Adrenal gland (tissue), 12 donors: ENCODE data around the gene COL25A1. TPM values are rescaled to one million over a fixed set of nuclear protein-coding genes. Genes with fewer than 3 reads are reported as not detected.
"Not testable (repeated sequence)": the region's sequence is repeated elsewhere in the genome, so short reads cannot be mapped to it uniquely, and the experiment has no call there.

Source experiments
- DNase-seq, 7 donors: peaks; one replicate each; pipeline ENCODE4 v3.0.0-alpha.2; 2019 to 2020
- H3K27ac ChIP-seq, 5 donors: fragments of 200-600 bp; sonication (generic) in 4 of 5; 1 replicate in 3 of 5; 2 replicates in 2 of 5; pipeline versions ENCODE4 v1.5.1 to v1.8.0; 2016 to 2020; ENCODE audit warnings: mild to moderate bottlenecking in 1 of 5
- H3K27me3 ChIP-seq: fragments of 200-600 bp; 2 replicates; pipeline ENCODE4 v1.8.0; 2021
- H3K36me3 ChIP-seq, 2 donors: fragments of 200-600 bp; replicated peaks in 1 of 2; 1 replicate in 1 of 2; 2 replicates in 1 of 2; pipeline versions ENCODE4 v1.5.1 to v1.8.0; 2018 to 2022
- H3K4me1 ChIP-seq, 2 donors: fragments of 200-600 bp; replicated peaks in 1 of 2; 1 replicate in 1 of 2; 2 replicates in 1 of 2; pipeline versions ENCODE4 v1.5.1 to v1.8.0; 2018 to 2021
- H3K4me3 ChIP-seq, 4 donors: fragments of 200-600 bp; sonication (generic) in 3 of 4; one replicate each; pipeline ENCODE4 v1.5.1; 2016 to 2018
- H3K9me3 ChIP-seq, 3 donors: fragments of 200-600 bp; sonication (generic) in 1 of 3; replicated peaks in 1 of 3; 1 replicate in 2 of 3; 2 replicates in 1 of 3; pipeline versions ENCODE4 v1.5.1 to v1.8.0; 2016 to 2021
- CTCF ChIP-seq, 6 experiments: fragments of 450-650 bp in 4 of 6; fragments of 200-600 bp in 2 of 6; sonication (generic) in 1 of 6; IDR thresholded peaks; 1 replicate in 5 of 6; 2 replicates in 1 of 6; pipeline versions ENCODE4 v1.5.1 to v1.8.0; 2016 to 2021; ENCODE audit warnings: antibody characterized with exemption in 6 of 6, mild to moderate bottlenecking in 2 of 6, moderate library complexity in 1 of 6
- POLR2A ChIP-seq, 2 donors: fragments of 450-650 bp; IDR thresholded peaks; one replicate each; pipeline ENCODE4 v1.6.1; 2017; ENCODE audit warnings: antibody characterized with exemption in 2 of 2, mild to moderate bottlenecking in 2 of 2, moderate library complexity in 1 of 2
- WGBS, 4 donors: extraction: QIAGEN DNeasy Blood & Tissue Kit in 2 of 4; methylation state at CpG; one replicate each; pipeline versions ENCODE4 v1.1.5 to v1.1.7; 2013 to 2017; 5-methylcytosine and 5-hydroxymethylcytosine counted together
- intact Hi-C, 2 donors: fragments of 100-400 bp; cut with DNase I; formaldehyde crosslinking; loops; one replicate each; pipeline versions ENCODE4 v1.14.1 to v1.15.0; 2022 to 2023
- polyA plus RNA-seq, 3 donors: library from polyadenylated mRNA; stranded (reverse); fragments of 200-250 nt in 2 of 3; fragments of 350-450 nt in 1 of 3; fragmentation: Illumina TruSeq in 1 of 3; extraction: RNeasy Lipid Tissue Mini Kit (QIAGEN cat#74804) in 1 of 3; gene quantifications; one replicate each; pipeline ENCODE4 v1.2.3, GENCODE V29; 2013 to 2014
- total RNA-seq, 9 donors: library from RNA; depleted of rRNA in 4 of 9; stranded (reverse); fragments of >200 nt in 4 of 9; fragments of 120-200 nt in 1 of 9; fragmentation: NEBNext Ultra II Directional in 1 of 9; extraction: Animal tissue kit (Norgen Biotek cat#: 25700) in 1 of 9; gene quantifications; one replicate each; pipeline versions ENCODE4 v1.1.0 to v1.2.4, GENCODE V29; 2013 to 2023
- donor health status: healthy with polysubstance abuse.
- donor health status: Bipolar disorder and iron deficiency.
- donor health status: DM: yes; HTN: yes; CAD: no.
- donor health status: DM: no; HTN: no; CAD: no.
- donor health status: DM: no; HTN: no; CAD: no.
- donor health status: DM: yes; HTN: yes; CAD: no.

The COL25A1 gene
- total and polyA plus RNA-seq, 12 donors, result 0.05 to 2.1 (median 0.47) TPM

GRCh38 chr4:109078724-109079123 is 223.7 kb downstream of the COL25A1 start:
- Histone ChIP-seq H3K4me1 (no peaks in the 10 kb centered on the region), H3K9me3 (no peaks in the 10 kb centered on the region), H3K36me3 (no peaks in the 10 kb centered on the region), H3K27me3 (no peaks in the 10 kb centered on the region), H3K4me3 (no peak overlapping the region), H3K27ac (no peak overlapping the region)
- 42 to 62% (median 56%) methylated on average over 1 of the region's 1 CpG for WGBS, 4 donors
- intact Hi-C loops, result no loop called here
- DNase-seq, result no peak
- TF ChIP-seq CTCF (IDR thresholded peaks at IDR 0.05), result no peak
- TF ChIP-seq POLR2A (IDR thresholded peaks at IDR 0.05), result no peak

- intact Hi-C loops, result no loop called here
- no peak for DNase-seq
- WGBS, 4 donors, result 64 to 73% (median 68%) methylated on average over 3 of the region's 3 CpGs
These were observed 225.0 kb downstream of the COL25A1 start for GRCh38 chr4:109077505-109077904.

GRCh38 chr4:109076709-109077108 is 225.7 kb downstream of the COL25A1 start:
- H3K27me3 ChIP-seq, H3K36me3 ChIP-seq, intact Hi-C loops, H3K9me3 ChIP-seq, H3K4me1 ChIP-seq, DNase-seq, H3K27ac ChIP-seq, H3K4me3 ChIP-seq: not testable (repeated sequence)
- WGBS, 4 donors, result 90 to 94% (median 92%) methylated on average over 4 of the region's 4 CpGs

More at GRCh38 chr4:109077505-109077904, 225.0 kb downstream of the COL25A1 start:
- no peaks in the 10 kb centered on the region for H3K27me3 ChIP-seq
- no peaks in the 10 kb centered on the region for H3K36me3 ChIP-seq
- TF ChIP-seq CTCF (IDR thresholded peaks at IDR 0.05) (no peak), POLR2A (IDR thresholded peaks at IDR 0.05) (no peak)
- no peak overlapping the region for H3K4me3 ChIP-seq
- no peaks in the 10 kb centered on the region for H3K4me1 ChIP-seq
- no peaks in the 10 kb centered on the region for H3K9me3 ChIP-seq
- H3K27ac ChIP-seq, result no peak overlapping the region

GRCh38 chr4:109075621-109076020 is 226.8 kb downstream of the COL25A1 start:
- no peaks in the 10 kb centered on the region for H3K36me3 ChIP-seq
- TF ChIP-seq CTCF (IDR thresholded peaks at IDR 0.05) (no peak), POLR2A (IDR thresholded peaks at IDR 0.05) (no peak)
- intact Hi-C loops, result no loop called here
- H3K4me1 ChIP-seq, result no peaks in the 10 kb centered on the region
- no peak for DNase-seq
- H3K27me3 ChIP-seq, result no peaks in the 10 kb centered on the region
- H3K4me3 ChIP-seq, result no peak overlapping the region
- WGBS, 4 donors, result 77 to 87% (median 85%) methylated on average over 3 of the region's 3 CpGs
- H3K27ac ChIP-seq, result no peak overlapping the region
- no peaks in the 10 kb centered on the region for H3K9me3 ChIP-seq

GRCh38 chr4:109072595-109072994 is 229.9 kb downstream of the COL25A1 start:
- no peak for TF ChIP-seq CTCF (IDR thresholded peaks at IDR 0.05)
- TF ChIP-seq POLR2A (IDR thresholded peaks at IDR 0.05), result no peak
- Histone ChIP-seq H3K4me3 (no peak overlapping the region), H3K27ac (no peak overlapping the region), H3K27me3 (no peaks in the 10 kb centered on the region), H3K9me3 (no peaks in the 10 kb centered on the region), H3K4me1 (no peaks in the 10 kb centered on the region), H3K36me3 (no peaks in the 10 kb centered on the region)
- DNase-seq, result no peak
- intact Hi-C loops, result no loop called here
- 59 to 77% (median 73%) methylated on average over 2 of the region's 2 CpGs for WGBS, 4 donors

GRCh38 chr4:109070677-109071076 is 231.8 kb downstream of the COL25A1 start:
- H3K27ac ChIP-seq, H3K4me3 ChIP-seq, DNase-seq, H3K9me3 ChIP-seq, intact Hi-C loops, H3K36me3 ChIP-seq, H3K4me1 ChIP-seq, H3K27me3 ChIP-seq: not testable (repeated sequence)
- WGBS, 4 donors, result 74 to 91% (median 83%) methylated on average over 6 to 7 of the region's 7 CpGs
